GM12801 (cell line): ENCODE results near the gene ACTRT2.

Experiments
- TF ChIP-seq, protein P1 (sequence below): IDR thresholded peaks from one replicate; pipeline ENCODE4 v1.5.1; 2011; ENCODE audit warnings: control low read depth; ENCODE audit not compliant: insufficient read length; ENCODE audit errors: extremely low read depth

The ACTRT2 gene

DNA sequence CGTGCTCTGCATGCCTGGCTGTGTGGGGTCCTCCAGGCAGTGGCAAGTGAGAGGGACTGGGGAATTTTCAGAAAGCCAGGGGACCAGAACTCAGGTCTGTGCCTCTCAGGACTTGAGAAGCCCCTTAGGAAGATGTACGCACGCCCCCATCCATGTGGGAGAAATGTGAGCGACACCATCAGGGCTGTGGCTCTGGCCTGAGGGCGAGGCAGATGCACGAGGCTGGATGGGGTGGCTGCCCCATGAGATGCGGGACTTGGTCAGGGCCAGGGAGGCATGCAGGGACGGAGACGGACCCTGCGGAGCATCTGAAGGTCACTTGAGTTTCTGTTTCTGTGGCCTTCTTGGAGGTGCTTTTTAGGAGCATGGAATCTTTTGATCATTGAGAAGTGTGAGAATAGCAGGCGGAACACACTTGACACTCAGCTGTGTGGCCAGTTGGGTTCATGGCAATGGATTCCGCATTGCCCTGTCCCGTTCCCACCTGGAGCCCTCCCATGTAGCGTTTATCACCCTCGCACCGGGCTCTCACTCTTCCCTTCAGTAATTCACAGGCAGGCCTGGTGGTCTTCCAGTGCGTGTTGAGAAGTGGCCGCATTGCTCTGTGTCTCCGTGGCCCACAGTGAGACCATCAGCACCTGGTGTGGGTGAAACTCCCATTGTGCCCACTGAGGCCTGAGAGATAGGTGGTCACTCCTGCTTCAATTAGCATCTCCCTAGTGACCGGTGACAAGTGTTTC is 30.7 kb upstream of the ACTRT2 start:
- TF ChIP-seq, protein P1, sequence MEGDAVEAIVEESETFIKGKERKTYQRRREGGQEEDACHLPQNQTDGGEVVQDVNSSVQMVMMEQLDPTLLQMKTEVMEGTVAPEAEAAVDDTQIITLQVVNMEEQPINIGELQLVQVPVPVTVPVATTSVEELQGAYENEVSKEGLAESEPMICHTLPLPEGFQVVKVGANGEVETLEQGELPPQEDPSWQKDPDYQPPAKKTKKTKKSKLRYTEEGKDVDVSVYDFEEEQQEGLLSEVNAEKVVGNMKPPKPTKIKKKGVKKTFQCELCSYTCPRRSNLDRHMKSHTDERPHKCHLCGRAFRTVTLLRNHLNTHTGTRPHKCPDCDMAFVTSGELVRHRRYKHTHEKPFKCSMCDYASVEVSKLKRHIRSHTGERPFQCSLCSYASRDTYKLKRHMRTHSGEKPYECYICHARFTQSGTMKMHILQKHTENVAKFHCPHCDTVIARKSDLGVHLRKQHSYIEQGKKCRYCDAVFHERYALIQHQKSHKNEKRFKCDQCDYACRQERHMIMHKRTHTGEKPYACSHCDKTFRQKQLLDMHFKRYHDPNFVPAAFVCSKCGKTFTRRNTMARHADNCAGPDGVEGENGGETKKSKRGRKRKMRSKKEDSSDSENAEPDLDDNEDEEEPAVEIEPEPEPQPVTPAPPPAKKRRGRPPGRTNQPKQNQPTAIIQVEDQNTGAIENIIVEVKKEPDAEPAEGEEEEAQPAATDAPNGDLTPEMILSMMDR, result no peak

DNA sequence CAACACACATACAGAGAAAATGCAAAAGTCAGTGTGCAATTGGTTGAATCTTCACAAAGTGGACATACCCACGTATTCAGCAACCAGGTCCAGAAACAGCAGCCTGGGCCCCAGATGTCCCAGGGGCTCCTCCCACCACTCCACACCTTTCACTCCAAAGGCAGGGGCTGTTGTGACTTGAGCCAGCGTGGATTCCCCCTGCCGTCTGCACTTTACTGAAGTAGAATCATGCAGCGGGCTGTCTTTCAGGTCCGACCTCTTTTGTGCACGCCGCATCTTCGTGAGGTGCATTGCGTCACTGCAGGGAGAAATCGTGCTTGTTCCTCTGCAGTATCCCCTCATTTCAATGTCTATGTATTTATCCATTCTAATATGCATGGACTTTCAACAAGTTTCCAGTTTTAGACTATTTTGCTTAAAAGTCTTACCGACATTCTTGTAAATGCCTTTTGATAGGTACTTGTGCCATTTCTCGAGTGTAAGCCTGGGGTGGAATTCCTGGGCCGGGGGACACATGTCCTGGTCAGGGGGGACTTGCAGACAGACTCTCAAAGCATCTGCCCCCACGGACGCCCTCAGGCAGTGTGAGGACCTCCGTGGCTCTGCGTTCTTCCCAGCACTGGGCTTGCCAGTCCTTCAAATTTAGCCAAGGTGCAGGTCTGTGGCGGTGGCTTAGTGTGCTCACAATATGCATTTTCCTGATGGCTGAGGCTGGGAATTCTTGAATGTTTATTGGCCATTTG is 29.3 kb upstream of the ACTRT2 start:
- TF ChIP-seq, protein P1, result no peak

DNA sequence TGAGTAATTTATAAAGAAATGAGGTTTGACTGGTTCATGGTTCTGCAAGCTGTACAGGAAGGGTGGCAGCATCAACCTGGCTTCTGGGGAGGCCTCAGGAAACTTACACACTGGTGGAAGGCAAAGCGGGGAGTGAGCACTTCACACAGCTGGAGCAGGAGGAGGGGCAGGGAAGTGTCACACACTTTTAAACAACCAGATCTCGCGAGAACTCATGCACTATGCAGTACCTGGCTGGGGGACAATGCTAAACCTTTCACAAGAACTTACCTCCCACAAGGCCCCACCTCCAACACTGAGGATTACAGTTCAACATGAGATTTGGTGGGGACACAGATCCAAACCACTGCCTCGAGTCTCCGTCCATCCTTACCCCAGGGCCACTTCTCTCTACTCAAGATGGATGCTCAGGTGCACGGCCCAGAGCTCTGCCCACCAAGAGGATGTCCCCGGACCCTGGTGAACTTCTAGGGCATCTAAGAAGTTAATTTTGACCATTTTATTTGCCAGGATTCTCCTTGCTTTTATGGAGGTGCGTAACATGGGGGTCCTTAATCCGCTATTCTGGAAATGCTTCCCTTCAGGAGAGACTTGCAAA is 22.7 kb upstream of the ACTRT2 start:
- TF ChIP-seq, protein P1, result no peak

DNA sequence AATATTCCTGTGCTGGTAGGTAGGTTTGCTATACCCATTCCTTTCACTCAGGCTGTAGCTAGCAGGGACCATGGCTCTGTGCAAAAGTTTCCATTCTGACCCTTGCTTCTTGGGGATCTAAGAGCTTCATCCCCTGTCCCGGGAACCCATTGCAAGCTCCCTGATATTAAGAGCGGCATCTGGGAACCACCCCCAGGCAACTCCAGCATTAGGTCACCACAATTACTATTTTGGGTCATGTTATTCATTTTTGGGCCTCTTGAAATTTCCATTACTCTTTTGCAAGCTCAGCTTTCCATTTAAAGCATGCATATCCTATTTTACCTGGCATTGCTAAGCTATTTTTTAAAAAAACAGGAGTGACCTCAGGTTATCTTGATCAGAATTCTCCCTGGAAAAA is 22.1 kb upstream of the ACTRT2 start:
- TF ChIP-seq, protein P1, result no peak

DNA sequence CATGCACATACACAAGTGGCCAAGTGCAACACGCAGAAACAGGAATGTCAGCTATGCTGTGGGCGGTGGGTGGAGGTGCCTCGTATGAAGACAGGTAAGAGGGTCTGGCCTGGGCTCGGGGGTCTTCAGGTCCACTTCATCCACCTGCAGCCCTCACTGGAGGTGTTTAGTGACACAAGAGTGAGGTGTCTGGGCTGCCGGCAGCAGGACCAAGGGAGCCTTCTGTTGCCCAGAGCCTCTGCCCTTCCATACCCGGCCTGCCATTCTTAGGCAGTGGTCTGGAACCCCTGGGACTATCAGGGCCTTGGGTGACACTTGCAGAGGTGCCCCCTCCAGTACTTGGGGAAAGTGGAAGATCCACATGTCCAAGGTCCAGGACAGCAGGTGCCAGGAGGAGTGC is 21.7 kb upstream of the ACTRT2 start:
- TF ChIP-seq, protein P1, result no peak

DNA sequence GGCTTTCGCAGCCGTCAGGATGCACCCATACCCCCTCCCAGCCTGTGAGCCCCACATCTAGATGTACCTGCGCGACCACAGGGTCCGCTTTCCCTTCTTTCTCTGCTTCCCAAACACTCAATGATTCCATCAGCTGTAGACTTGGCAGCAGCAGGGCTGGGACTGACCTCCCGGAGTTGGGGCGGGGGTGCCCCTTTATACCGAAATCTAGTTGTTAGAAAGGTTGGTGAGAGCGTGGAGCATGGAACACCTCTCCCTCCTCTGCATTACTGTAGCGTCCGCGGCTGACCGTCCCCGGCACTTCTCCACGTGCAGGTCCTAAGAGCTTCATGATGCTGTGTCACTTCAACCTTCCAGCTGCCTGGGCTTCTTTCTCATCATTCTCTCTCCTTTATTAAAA is 21.1 kb upstream of the ACTRT2 start:
- TF ChIP-seq, protein P1, result no peak

DNA sequence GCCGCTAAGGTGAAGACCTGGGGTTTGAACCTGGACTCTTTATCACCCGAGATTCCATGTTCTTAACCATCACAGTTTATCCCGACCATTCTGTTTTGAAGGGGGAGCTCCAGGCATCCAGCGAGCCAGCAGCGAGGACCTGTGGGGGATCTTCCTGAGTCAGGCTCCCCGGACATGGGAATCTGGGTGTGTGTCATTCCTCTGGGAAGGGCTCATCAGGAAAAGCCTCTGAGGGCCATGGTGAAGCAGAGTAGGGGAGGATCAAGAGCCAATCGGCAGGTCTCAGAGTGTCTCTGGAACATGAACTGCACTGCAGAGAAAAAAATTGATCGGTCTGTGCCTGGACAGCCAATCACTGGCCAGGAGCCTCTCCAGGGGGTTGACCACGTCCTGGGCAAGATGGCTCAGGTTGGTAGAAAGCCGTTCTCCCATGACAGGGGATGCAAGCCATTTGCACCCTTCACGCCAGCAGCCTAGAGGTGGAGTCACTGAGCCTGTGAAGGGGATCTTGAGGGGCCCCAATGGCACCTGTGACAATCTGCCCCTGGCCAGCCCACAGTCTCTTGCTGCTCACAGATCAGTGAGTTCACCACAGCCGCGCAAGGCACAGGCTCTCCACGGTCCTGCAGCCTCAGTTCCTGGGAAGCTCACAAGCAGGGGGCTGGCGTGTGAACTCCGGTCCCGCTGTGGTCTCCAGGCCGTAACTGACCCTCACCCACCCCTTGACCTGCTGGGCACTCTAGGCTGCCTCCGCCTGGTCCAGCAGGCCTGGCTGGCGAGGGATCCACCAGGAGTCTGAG is 20.4 kb upstream of the ACTRT2 start:
- TF ChIP-seq, protein P1, result no peak
